ENCODE measurements around the gene CTNNA3.

DNA sequence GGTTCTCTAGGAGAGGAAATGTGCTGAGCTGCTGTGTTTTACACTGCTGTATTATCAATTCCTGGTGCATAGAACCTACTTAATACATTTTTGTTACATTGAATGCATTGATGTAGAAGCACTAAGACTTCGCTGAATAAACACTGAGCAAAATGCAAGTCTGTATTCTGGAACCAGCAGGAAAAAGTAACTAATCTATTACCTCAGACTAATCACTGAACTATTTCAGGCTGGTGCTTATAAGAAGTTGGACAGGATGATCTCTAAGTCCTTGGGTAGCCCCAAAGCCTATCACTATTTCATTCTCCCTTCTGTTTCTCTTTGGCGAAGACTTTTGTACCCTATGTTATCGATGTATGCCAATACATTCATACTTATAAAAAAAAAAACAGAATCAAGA is 857.3 kb downstream of the CTNNA3 start:
- TF ChIP-seq, protein P1, sequence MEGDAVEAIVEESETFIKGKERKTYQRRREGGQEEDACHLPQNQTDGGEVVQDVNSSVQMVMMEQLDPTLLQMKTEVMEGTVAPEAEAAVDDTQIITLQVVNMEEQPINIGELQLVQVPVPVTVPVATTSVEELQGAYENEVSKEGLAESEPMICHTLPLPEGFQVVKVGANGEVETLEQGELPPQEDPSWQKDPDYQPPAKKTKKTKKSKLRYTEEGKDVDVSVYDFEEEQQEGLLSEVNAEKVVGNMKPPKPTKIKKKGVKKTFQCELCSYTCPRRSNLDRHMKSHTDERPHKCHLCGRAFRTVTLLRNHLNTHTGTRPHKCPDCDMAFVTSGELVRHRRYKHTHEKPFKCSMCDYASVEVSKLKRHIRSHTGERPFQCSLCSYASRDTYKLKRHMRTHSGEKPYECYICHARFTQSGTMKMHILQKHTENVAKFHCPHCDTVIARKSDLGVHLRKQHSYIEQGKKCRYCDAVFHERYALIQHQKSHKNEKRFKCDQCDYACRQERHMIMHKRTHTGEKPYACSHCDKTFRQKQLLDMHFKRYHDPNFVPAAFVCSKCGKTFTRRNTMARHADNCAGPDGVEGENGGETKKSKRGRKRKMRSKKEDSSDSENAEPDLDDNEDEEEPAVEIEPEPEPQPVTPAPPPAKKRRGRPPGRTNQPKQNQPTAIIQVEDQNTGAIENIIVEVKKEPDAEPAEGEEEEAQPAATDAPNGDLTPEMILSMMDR (IDR thresholded peaks at IDR 0.05): no peak
- TF ChIP-seq POLR2A (IDR thresholded peaks at IDR 0.05): no peak

Measured in testis (tissue), 2 donors.